HG02763 (cell line): ENCODE results near the gene DNAJB1.

ENCODE experiments used
- ATAC-seq: cut with Tn5 transposase; IDR thresholded peaks from one replicate; pipeline ENCODE4 v1.9.1; 2021; ENCODE audit warnings: mild to moderate bottlenecking, moderate library complexity; ENCODE audit not compliant: unreplicated experiment

DNAJB1 gene

GRCh38 chr19:14475251-14476073 lies 42.7 kb downstream of the DNAJB1 start, which contains the start of gene PTGER1:
Gene PTGER1 (minus strand): TSS chr19:14475354. CDS start chr19:14474320, 1,034 bp downstream.
- no peak for ATAC-seq

GRCh38 chr19:14474827-14475226 lies 43.4 kb downstream of the DNAJB1 start:
- no peak for ATAC-seq

GRCh38 chr19:14473978-14474578 lies 44.1 kb downstream of the DNAJB1 start:
- ATAC-seq: no peak

GRCh38 chr19:14473073-14473977 lies 44.9 kb downstream of the DNAJB1 start:
- no peak for ATAC-seq

GRCh38 chr19:14472202-14472938 lies 45.8 kb downstream of the DNAJB1 start:
- no peak for ATAC-seq

GRCh38 chr19:14471436-14472187 lies 46.6 kb downstream of the DNAJB1 start:
- no peak for ATAC-seq

- no peak for ATAC-seq
These were observed 47.9 kb downstream of the DNAJB1 start for GRCh38 chr19:14470031-14470876.

- ATAC-seq: no peak
These were observed 50.4 kb downstream of the DNAJB1 start for GRCh38 chr19:14467816-14468215.

GRCh38 chr19:14467391-14467790 lies 50.8 kb downstream of the DNAJB1 start:
- ATAC-seq: no peak
